Measurements from ENCODE around the gene L3HYPDH. TPM values are rescaled to one million over a fixed set of nuclear protein-coding genes. Genes with fewer than 3 reads are reported as not detected.

The L3HYPDH gene
- total RNA-seq, 1 donor from 2014 or later, result 18.2 TPM

DNA sequence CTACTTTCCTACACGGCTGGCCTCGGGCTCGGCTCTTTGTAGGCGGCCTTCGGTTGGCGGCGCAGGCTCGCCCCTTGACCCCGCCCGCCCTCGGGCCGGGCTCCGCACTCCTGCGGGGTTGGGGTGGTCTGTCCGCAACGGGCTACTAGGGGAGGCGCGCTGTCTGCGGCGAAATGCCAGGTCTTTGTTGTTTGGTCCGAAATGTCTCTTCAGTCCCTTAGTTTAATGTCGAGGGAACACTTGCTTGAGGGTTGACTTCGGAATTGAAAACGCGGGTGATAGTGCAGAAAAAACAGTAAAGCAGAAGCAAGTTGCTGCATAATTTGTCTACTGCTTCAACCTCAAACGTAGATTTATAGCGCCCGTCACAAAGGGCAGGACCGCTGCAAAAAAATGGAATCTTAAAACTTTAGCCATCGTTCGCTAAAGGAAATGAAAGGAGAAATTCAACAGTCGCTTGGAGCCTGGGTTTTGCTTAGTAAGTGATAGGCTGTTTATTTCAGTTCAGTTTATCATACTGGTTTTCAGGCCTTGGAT, 499 bp upstream of the L3HYPDH start:
- TF ChIP-seq, protein P1, sequence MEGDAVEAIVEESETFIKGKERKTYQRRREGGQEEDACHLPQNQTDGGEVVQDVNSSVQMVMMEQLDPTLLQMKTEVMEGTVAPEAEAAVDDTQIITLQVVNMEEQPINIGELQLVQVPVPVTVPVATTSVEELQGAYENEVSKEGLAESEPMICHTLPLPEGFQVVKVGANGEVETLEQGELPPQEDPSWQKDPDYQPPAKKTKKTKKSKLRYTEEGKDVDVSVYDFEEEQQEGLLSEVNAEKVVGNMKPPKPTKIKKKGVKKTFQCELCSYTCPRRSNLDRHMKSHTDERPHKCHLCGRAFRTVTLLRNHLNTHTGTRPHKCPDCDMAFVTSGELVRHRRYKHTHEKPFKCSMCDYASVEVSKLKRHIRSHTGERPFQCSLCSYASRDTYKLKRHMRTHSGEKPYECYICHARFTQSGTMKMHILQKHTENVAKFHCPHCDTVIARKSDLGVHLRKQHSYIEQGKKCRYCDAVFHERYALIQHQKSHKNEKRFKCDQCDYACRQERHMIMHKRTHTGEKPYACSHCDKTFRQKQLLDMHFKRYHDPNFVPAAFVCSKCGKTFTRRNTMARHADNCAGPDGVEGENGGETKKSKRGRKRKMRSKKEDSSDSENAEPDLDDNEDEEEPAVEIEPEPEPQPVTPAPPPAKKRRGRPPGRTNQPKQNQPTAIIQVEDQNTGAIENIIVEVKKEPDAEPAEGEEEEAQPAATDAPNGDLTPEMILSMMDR (conservative IDR thresholded peaks at IDR 0.05), result no peak
- Mint-ChIP-seq H3K36me3 (peaks cover 12% of the 10 kb centered on the region), H3K9me3 (no peaks in the 10 kb centered on the region), H3K27me3 (no peaks in the 10 kb centered on the region), H3K27ac (peak overlapping the region; percentile 90), H3K4me3 (peak overlapping the region; percentile 92), H3K4me1 (ENCODE audit: unreplicated experiment) (peaks cover 45% of the 10 kb centered on the region)
- DNase-seq (ENCODE audit: extremely low spot score, unreplicated experiment), result no peak

GRCh38 chr14:59483363-59483762, 845 bp downstream of the L3HYPDH start:
- H3K36me3 Mint-ChIP-seq, result peaks cover 9% of the 10 kb centered on the region
- H3K4me3 Mint-ChIP-seq, result peak overlapping the region; percentile 92
- H3K27ac Mint-ChIP-seq, result peak overlapping the region; percentile 89
- H3K27me3 Mint-ChIP-seq, result no peaks in the 10 kb centered on the region
- DNase-seq (ENCODE audit: extremely low spot score, unreplicated experiment), result no peak
- TF ChIP-seq, protein P1 (conservative IDR thresholded peaks at IDR 0.05), result no peak
- H3K9me3 Mint-ChIP-seq, result no peaks in the 10 kb centered on the region
- H3K4me1 Mint-ChIP-seq (ENCODE audit: unreplicated experiment), result peaks cover 45% of the 10 kb centered on the region

DNA sequence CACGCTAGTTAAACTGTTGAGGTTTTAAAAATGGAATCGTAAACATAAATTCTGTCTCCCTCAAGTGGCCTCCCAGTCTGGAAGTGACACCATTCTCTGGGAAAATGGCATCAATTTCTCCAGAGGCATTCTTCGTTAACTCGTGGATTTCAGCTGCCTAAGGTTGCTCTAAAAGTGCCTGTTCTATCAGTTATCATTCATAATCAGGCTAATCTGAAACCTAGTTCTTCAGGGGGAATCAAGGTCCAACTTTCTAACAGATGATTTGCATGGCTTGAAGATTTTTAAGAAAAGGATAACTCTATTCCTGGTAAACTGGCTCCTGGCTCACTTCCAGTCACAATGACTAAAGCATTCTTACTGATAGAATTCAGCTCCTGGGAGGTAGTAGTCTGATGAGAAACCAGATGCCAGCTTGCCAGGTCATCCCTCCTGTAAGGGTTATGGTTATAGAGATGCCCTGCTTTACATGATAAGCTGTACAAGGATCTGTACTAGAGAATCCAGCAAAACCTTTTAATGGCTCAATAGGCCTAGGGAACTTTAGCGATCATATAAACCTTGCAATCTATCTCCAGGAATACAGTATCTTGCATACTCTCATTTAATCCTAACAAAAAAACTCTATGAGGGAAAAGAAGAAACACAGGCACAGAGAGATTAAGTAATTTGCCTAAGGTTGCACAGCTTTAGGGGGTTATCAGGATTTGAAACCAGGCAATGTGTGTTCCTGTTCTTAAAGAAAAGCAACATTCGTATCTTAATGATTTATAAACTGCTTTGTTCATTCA, 1.5 kb downstream of the L3HYPDH start:
- Mint-ChIP-seq H3K9me3 (no peaks in the 10 kb centered on the region), H3K36me3 (peaks cover 6% of the 10 kb centered on the region), H3K4me3 (peak overlapping the region; percentile 92), H3K27me3 (no peaks in the 10 kb centered on the region), H3K4me1 (ENCODE audit: unreplicated experiment) (peaks cover 45% of the 10 kb centered on the region), H3K27ac (peak overlapping the region; percentile 89)
- TF ChIP-seq, protein P1 (conservative IDR thresholded peaks at IDR 0.05), result no peak
- no peak for DNase-seq (ENCODE audit: extremely low spot score, unreplicated experiment)

DNA sequence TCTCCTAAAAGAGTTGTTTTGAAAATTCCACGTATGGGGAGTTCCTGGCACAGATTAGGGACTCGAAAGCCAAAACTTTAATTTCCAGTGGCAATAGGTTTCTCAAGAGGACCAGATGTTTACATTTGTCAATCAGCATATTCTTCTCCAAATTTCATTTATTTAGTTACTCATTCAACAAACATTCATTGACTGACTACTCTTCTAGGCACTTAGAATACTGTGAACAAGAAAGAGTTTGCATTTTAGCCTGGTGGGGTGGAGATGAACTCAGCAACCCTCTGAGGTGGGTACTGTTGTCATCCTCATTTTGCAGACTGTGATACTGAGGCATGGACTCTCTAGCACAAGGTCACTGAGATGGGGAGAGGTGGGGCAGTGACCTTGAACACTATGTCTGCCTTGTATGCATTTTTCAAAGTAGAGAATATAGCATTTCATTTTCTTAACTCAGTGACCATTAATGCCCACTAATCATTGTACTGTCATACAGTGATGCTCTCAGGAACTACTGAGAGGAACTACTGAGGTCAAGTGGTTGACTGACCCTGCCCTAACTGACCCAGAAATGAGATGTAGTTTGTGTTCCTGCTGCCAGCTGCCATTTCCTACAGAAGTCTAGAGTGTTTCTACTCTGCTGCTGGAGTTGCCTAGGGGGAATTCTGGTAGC, 2.2 kb downstream of the L3HYPDH start:
- Mint-ChIP-seq H3K36me3 (peaks cover 6% of the 10 kb centered on the region), H3K4me1 (ENCODE audit: unreplicated experiment) (peaks cover 45% of the 10 kb centered on the region), H3K27me3 (no peaks in the 10 kb centered on the region), H3K4me3 (peak overlapping the region; percentile 92), H3K27ac (no peak overlapping the region), H3K9me3 (no peaks in the 10 kb centered on the region)
- no peak for DNase-seq (ENCODE audit: extremely low spot score, unreplicated experiment)
- TF ChIP-seq, protein P1 (conservative IDR thresholded peaks at IDR 0.05), result no peak

GRCh38 chr14:59481407-59481806, 2.8 kb downstream of the L3HYPDH start:
- Mint-ChIP-seq H3K4me3 (peak overlapping the region; percentile 55), H3K9me3 (no peaks in the 10 kb centered on the region), H3K36me3 (peaks cover 6% of the 10 kb centered on the region), H3K4me1 (ENCODE audit: unreplicated experiment) (peaks cover 43% of the 10 kb centered on the region), H3K27ac (no peak overlapping the region), H3K27me3 (no peaks in the 10 kb centered on the region)
- no peak for DNase-seq (ENCODE audit: extremely low spot score, unreplicated experiment)
- TF ChIP-seq, protein P1 (conservative IDR thresholded peaks at IDR 0.05), result no peak
